Activated T-helper 9 cell treated with anti-CD3 and anti-CD28 coated beads, Interleukin-2, amount 50 U/mL, for 16 hours (primary cell): ENCODE data around the gene POLR2E.
"Not testable (repeated sequence)": the region's sequence is repeated elsewhere in the genome, so short reads cannot be mapped to it uniquely, and the experiment has no call there.

Experiments
- DNase-seq: peaks from one replicate; pipeline ENCODE4 v3.0.0-alpha.2; 2020; ENCODE audit warnings: low read depth

Gene POLR2E

DNA sequence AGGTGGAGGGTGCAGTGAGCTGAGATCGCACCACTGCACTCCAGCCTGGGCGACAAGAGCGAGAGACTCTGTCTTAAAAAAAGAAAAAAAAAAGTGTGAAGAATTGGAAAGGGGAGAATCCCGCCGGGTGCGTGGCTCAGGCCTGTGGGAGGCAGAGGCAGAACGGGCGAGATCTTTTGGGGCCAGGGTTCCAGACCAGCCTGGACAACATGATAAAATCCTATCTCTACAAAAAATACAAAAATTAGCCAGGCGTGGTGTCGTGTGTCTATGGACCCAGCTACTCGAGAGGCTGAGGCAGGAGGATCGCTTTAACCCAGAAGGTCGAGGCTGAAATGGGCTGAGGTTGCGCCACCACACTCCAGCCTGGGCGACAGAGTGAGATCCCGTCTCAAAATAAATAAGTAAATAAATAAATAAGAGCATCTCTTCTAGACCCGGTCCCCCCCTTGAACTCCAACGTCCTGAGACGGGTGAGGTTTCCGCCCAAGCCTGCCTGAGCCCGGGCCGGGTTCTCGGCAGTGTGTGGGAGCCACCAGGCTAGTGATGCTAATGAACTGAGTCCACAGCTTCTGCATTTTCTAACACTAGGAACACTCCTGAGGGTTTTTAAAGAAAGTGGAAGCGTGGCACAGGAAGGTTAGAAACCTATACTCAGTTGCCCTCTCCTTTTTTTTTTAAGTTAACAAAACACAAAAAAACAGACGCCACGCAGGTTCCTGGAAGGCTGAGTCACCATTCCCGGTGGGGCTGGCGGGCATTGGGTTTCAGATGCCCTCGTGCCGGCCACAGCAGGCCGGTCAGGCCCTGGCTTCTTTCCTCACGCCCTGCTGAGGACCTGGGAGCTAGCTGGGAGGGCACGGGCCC, 30.7 kb upstream of the POLR2E start:
- DNase-seq = no peak

DNA sequence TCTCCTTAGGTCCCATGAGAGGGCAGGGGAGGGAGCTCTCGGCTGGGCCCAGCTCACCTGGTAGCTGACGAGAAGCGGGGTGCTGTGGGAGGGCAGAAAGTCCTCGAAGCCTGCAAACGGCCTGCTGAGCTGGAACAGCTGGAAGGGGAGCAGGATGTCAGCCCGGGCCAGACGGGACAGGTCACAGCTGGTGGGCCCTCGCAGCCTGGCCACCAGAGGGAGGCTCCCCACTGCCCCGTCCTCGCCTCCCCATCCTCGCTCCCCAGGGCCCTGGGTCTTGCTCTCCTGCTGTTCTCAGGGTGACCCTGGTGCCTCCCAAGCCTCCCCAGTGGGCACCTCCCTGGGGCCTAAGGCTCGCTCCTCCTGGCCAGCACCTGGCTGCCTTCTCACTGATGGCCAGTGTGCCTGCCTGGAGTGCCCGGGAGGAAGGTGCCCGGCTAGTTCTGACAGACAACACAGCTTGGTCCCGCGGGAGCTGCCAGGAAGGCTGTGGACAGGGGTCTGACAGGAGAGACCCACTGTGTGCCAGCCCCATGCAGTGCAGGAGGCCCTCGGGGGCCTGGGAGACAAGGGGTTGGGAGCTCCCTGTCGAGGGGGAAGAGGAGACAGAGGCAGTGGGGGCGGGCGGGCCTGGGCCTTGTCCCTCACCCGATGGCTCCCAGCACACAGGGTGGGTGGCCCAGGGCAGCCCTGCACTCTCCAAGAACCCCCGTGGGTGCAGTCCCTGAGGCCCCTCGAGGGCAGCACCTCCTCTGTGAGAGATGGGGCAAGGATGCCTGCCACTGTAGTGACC, 28.9 kb upstream of the POLR2E start:
- no peak for DNase-seq

DNA sequence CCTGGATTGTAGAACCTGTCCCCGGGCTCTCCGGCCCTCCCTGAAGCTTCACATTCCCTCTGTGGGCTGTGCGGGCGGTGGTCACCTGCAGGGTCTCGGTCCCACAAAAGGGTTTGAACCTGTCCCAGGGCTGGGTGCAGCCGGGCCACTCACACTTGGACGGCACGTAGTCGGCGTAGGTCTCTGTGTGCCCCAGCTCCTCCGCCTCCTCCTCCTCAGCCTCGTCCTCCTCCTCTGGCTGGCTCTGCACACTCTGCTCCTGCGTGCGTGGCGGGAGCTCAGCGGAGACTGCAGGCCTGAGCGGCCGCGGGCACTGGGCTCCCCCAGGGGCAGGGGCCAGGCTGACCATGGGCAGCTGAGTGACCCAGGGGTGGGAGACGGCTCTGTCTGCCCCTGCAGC, 28.2 kb upstream of the POLR2E start:
- DNase-seq = no peak

DNA sequence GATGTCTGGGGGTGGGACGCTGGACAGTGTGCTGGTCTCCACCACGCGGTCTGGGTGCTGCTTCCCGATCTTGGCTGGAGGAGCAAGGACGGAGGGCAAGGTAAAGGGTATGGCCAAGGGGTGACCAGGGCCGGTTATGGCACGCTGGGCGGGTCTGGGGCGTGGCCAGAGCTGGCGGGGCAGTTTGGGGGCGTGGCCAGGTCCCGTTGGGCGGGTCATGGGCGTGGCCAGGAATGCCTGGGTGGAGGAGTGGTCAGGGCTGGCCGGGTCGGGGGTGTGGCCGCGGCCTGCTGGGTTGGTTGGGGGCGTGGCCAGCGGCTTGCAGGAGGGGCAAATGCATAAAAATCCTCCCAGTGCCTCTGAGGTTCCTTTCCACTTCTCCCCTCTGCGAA, 27.8 kb upstream of the POLR2E start:
- no peak for DNase-seq

DNA sequence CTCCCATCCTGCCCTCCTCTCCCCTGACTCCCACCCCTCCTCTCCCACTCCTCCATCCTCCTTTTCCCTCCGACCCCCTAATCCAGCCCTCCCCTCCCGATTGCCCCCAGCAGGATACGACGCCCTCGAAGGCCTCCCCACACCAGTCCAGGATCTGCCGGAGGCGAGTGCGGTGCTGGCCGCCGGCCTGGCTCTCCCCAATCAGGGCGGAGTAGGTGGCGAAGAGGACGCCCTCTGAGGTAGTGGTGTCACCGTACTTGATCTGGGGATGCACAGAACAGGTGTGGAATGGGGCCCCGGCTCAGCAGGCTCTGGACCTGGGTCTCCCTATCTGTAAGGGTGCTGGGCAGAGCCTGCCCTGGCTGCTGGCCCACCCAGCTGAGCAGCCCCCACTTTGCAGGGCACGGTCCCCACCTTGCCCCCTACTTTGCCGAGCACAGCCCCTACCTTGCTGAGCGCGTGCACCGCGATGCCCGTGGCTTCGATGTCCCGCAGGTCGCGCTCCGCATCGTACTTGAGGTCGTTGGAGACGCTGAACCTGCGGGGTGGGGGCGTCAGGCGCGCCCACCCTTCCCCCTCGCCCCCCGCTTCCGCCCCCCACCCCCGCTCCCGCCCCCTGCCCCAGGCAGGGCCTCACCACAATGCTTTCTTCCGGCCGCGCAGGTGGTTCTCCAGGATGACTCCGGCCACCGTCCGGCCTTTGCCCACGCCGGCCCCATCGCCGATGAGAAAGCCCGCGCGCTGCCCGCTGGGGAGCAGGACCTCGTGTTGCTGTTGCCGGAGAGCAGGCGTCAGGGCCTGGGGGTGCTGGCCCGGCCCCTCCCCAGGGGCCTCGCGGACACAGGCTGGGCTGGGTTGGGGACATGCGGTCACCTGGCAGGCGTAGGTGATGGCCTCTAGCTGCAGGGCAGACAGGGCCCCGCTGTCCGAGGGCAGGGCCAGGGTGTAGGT, 27.1 kb upstream of the POLR2E start:
- DNase-seq = no peak

DNA sequence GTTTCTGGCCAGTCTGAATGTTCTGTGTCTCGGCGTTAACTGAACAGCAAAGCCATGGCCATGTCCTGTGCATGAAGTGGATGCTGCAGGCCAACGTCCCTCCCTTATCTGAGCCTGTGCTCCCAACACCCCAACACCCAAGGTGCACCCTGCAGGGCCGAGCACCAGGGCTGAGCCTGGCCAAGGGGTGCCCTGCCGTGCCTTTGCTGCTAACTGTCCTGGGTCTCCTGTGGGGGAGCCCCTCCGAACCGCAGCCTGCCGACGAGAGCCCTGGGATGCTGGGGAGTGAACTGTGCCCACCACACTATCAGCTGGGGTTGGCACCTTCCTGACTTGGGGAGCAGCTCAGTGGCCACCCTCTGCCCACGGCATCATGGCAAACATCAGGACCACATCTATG, 26.2 kb upstream of the POLR2E start:
- DNase-seq = no peak

DNA sequence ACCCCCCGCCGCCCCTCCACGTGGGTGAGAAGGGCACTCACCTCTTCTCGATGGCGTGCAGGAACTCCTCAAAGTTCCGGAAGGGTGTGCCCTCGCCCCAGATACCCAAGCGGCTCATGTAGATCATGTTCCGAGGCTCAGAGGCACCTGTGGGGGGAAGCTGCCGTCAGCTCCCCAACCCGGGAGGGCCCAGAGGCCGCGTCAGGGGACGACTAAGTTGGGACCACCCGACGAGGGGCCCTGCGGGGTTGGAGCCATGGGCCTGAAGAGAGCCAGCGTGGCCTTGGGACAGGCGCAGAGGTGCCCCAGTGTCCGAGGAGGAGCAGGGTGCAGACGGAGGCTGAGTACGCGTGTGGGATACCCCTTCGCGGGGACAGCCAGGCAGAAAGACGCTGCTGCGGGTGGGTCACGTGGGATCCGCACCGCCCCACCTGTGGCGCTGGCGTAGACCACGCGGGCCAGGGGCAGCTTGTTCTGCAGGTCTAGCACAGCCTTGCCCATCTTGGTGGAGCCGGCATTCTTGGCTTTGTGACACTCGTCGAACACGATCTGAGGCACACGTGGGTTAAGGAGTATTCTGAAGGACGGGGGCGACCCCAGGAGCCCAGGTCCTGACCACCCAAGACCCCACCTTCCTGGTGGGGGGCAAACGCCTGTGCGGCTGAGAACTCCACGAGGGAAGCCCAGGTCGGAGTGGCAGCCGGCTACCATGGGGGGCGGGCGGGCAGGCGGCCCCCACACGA, 24.5 kb upstream of the POLR2E start:
- DNase-seq = no peak

DNA sequence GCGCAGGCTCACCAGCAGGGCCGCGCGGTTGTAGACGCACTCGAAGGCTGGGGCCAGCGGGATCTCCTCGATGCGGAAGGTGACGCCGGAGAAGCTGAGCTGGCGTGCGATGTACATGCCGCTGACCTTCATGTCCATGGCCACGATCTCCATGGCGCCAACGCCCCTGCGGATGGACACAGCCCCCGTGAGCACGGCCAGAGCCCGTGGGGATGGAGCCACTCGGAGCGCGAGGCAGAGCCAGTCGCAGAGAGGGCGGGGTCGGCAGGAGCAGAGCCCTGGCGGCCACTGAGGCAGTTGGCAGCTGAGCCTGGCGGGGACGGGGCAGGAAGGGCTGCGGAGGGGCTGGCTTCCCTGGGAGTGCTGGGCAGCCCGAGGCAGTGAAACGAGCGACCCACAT, 23.8 kb upstream of the POLR2E start:
- no peak for DNase-seq

DNA sequence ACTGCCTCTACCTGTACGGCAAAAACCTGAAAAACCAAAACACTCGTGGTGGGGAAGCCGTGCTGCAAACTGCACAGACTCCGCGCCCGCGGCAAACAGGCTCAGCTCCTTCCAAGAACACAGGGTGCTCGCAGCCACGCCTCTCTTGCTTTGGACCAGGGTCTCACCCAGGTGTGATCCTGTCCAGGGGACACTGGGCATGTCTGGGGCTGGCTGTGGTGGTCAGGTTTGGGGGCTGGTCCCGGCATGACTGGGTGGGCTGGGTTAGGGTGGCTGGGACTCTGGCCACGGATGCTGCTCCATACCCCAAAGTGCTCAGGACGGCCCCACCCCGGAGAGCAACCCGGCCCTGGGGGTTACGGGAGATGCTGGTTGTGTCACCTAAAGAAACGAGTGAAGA, 22.5 kb upstream of the POLR2E start:
- no peak for DNase-seq

DNA sequence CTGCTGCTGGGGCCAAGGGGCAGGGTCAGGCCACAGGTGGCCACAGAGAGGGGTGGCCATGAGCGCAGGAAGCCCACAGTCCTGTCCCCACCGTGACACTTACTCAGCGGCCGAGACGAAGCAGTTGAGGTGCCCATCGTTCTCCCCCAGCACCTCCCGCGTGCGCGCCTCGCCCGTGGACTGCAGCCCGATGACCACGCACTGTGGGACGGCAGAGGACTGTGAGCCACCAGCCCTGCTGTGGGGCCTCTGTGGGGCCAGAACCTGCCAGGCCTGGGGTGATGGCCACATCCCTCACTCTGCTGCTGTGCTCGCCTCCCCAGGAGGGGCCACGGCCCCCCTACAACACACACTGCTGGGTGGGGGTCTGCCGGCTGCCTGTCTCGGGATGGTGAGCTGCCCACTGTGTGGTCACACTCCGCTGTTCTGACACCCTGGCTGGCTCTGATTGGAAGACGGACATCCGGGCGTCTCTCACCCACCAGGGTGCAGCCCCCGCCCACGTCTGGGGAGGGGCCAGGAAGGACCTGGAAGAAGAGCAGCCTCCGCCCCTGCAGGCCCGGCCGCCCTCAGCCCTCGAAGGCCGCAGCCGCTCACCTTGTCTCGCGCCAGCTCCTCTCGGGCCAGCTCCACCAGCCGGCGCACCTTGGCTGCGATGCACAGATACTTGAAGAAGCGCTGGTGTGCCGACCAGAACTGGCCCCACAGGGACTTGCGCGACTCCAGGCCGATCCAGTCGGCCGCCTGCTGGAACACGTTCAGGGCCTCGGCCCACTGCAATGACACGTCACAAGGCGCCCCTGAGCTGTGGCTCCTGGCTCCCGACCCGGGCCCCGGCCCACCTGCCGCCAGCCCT, 21.8 kb upstream of the POLR2E start:
- DNase-seq = no peak

DNA sequence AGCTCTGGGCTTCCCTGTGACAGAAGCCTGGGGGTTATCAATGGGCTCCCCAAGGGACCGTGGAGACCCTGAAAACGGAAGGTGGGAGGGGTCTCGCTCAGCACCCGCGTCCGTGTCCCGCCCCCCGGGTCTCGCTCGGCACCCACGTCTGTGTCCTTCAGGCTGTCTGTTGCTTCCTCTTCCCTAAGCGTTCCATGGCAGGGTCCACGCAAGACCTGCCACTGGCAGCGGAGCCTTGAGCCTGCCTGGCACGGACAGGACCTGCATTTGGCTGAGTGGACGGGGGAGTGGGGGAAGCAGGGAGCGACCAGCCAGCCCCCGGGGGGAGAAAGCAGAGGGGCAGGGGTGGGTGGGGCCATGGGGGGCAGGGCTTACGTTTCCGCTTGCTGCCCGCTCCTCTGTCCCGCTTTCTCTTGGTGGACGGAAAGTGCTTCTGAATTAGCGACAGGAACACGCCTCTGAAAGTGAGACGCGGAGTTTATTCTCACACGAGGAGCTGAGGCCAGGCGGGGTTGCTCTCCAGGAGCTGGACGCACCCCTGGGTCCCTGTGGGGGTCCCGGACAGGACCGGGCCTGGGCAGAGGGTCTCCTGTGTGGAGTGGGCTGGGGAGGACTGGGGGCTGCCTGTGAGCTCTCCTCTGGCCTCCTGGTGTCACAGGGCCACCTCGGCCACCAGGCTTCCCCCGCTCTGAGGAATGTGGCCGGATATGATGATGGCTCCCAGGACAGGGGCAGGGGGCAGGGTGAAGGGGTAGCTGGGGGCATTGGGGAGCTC, 20.7 kb upstream of the POLR2E start:
- no peak for DNase-seq

DNA sequence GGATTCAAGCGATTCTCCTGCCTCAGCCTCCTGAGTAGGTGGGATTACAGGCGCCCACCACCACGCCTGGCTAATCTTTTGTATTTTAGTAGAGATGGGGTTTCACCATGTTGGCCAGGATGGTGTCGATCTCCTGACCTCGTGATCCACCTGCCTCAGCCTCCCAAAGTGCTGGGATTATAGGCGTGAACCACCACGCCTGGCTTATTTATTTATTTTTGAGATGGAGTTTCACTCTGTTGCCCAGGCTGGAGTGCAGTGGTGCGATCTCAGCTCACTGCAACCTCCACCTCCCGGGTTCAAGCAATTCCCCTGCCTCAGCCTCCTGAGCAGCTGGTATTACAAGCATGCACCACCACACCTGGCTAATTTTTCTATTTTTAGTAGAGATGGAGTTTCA, 19.6 kb upstream of the POLR2E start:
- not testable (repeated sequence) for DNase-seq

DNA sequence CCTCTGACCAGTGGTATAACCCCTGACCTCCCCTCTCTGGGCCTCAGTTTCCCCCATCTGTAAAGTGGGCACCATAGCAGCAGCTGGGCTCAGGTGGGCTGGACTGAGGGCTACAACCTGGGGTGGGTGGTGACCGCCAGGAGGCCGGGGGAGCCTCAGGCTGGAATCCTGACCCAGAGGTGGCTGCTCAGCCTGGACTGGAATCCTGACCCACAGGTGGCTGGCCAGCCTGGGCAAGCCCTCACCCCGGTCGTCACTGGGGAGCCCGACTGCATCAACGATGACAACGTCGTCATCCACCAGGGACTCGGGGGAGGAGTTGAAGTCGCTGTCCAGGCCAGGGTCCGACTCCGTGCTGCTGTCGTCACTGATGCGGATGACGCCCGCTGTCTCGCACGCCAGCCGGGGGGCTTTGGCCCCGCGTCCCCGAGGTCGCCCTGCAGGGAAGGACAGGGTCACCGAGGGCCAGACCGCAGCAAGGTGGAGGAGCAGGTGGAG, 18.9 kb upstream of the POLR2E start:
- no peak for DNase-seq

DNA sequence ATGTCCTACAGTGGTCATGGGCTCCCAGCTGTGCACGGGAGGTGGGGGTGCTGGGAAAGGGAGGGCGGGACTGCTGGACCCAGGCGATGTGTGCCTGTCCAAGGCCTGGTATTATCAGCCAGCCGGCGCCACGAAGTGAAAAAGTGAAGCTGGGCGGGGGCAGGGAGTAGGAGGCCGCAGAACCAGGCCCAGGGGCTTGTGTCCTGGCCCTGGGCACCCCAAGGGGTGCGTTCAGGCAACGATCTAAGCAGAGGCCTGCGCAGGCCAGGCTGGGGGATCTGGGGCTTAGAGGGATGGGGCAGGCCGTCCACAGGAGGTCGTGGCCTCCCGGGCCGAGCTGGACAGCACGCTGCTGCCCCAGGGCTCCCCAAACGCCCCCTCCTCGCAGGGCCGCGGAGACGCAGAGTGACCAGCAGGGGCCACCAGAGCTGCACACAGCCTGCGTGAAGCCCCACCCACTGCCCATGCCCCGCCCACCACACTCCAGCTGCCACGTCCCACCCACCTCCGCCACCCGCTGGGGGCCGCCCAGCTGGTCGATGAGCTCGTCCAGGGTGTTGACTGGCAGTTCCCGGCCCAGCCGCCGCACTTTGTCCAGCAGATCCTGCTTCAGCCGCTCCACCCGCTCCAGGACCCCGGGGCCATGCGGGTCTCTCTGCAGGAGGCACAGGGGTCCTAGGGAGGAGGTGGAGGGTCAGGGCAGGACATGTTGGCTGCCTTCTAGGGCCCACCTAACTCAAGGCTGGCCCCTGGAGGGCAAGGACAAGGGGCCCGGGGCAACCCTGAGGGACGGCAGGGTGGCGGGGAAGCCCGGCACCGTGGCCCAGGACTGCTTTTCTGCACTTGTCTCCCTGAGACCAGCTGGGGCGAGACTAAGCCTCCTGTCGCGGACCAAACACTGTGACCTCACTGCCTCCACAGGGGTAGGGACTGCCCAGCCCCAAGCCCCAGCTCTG, 18.1 kb upstream of the POLR2E start:
- DNase-seq = peak; percentile 72

DNA sequence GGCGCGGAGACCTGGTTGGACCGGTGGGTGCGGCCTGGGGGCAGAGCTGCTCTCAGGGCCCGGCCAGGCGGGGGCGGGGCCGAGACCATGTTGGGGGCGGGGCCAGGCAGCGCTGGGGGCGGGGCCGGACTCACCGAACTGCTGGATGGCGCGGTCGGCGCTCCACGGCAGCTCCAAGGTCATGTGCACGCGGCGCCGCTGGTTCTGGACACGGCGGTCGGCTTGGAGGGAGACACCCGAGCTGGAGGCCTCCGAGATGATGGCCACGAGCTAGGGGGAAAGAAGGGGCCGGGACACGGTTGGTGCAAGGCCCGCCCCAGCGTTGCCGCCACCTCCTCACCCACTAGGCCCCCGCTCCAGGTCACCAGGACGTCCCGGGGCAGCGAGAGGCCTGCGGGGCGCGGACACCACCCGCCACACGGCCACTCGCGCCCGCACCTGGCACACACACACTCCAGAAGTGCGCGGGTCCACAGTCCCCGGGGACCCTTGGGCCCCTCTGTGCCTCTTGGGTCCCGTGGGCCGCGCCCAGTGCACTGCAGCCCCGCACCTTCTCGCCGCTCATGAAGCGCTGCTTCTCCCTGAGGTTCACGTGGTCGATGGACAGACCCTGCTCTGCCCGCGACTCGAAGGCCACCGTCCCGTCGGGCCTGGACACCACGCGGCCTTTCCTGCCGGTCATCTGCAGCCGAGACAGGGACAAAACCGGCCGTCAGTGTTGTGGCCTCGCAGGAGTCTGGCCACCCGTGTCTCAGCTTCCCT, 17.3 kb upstream of the POLR2E start:
- no peak for DNase-seq

DNA sequence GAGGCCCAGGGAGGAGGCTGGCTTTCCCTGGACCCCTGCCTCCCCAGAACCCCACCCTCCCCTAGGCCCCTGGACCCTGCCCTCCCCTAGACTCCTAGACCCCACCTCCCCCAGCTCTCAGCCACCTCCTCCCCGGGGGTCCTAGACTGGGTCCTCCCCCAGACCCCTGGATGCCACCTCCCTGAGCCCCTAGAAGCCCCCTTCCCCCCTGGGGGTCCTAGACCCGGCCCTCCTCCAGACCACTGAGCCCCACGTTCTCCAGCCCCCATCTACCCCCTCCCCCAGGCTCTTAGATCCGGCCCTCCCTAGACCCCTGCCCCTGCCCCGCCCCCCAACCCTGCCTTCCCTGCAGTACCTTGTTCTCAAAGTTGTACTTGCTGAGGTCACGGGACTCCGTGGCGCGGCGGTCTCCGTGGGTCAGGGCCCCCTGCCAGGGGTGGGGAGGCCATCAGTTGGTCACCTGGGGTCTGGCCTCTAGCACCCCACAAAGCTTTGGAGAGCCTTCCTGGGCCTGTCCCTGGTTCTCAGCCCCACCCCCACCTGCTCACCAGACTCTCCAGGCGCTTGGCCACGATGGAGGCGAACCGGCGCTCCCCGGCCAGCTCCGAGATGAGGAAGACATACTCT, 16.6 kb upstream of the POLR2E start:
- DNase-seq = no peak
